CD4-positive, alpha-beta T cell treated with Interleukin-17A for 4 hours (primary cell): ENCODE results near the gene KLK12.

Experiments used
- DNase-seq: peaks from one replicate; pipeline ENCODE4 v3.0.0-alpha.2; 2020; ENCODE audit warnings: mixed read lengths

The KLK12 gene, protein sequence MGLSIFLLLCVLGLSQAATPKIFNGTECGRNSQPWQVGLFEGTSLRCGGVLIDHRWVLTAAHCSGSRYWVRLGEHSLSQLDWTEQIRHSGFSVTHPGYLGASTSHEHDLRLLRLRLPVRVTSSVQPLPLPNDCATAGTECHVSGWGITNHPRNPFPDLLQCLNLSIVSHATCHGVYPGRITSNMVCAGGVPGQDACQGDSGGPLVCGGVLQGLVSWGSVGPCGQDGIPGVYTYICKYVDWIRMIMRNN

DNA sequence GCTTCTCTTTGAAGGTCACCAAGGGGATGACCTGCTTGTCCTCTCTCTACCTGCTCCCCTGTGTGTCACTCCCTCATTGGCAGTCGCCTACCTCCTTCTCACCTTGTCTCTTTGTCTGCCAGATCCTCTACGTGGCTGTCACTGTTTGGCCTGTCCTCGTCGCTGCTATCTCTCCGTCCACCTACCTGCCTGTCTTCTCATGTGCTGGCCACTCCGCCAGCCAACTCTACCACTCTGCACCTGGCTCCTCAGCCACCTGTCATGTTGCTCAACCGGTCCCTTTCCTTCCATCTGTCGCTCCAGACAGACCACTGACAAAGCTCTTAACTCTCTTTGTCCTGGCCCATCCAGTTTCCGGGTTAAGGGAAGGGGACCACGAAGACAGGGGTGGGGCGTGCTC is at the start of gene KLK12:
TSS of gene KLK12 (minus strand) at position 299 of the 400 bp plus-strand sequence. CDS start 381 bp downstream, outside the sequence.
- DNase-seq = no peak

GRCh38 chr19:51084505-51084904 is 49.7 kb upstream of the KLK12 start:
- DNase-seq = no peak

DNA sequence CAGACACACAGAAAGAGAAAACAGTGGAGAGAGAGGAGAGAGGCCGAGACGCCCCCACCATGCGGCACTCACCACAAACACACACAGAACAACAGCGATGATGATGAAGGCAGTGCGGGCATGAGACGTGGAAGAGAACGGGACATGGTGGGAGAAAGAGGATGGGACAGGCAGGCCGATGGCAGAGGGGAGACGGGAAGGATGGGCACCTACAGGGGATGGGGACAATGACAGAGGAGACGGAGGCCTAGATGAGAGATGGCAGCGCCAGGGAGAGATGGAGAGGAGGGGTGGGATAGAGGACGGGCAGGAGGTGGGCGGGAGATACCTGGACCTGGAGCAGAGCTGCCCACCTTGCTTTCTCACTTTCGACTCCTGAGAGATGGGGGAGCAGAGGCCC is 49.0 kb upstream of the KLK12 start:
- no peak for DNase-seq

GRCh38 chr19:51083181-51083580 is 48.4 kb upstream of the KLK12 start:
- no peak for DNase-seq

DNA sequence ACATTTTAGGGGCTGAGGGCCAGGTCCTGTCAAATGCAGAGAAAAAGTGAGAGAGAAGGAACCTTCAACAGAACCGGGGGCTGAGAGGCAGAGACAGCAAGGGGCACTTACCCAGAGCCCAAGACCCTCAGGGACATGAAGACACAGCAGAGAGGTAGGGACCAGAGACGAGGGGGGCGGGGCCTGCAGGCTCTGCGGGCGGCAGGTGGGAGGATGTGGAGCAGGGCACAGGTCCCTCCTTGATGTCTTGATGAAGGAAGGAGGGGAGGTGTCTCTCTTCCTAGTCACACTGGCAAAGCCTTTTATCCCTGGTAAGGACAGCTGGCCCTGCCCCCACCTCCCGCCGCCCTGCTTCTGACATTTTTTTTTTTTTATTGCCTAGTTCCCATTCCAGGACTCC is 47.8 kb upstream of the KLK12 start, which contains the start of gene KLK14:
TSS of gene KLK14 (minus strand) at position 277 of the 400 bp plus-strand sequence. CDS start at position 4, 273 bp downstream.
- DNase-seq = no peak

GRCh38 chr19:51081476-51081875 is 46.7 kb upstream of the KLK12 start:
- no peak for DNase-seq

DNA sequence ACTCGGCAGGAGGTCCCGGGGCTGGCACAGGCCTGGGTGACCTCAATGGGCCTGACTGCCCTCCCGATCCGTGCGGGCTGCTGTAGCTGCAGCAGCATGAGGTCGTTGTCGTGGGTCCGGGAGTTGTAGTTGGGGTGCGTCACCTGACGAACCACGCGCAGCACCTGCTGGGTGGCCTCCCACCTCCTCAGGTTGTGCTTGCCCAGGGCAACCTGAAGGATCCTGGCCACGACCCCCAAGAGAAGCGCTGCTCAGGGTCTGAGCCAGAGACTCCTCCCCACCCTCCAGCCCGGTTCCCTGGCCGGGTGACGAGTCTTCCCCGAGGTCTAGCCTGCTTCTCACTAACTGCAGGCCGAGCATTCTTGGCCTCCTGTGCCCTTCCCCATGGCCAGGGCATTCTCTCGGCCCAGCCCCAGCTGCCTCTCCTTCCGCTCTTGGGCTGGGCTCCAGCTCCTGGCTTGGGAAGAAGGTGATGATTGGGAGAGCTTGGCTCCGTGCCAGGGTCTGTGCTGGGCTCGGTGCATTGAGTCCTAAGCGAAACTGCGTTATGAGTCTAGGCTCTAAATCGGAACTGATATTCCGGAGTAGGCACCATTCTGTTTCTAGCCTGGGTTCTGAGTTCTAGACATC is 44.8 kb upstream of the KLK12 start:
- no peak for DNase-seq

DNA sequence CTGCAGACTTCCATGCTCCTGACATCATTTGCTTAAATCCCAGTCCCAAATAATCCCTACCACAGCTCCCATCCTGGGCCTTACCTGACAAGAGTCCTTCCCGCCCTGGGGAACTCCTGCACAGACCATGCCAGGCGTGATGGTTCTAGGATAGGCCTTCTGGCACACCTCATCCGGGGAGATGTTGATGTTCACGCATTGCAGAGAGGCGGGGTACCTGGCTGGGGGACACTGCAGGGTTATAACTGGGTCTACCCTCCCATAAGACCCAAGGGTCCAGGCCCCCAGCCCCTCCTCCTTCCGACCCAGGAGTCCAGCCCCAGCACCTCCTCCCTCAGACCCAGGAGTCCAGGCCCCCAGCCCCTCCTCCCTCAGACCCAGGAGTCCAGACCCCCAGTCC is 43.9 kb upstream of the KLK12 start:
- DNase-seq = no peak

GRCh38 chr19:51078104-51078503 is 43.3 kb upstream of the KLK12 start:
- no peak for DNase-seq

DNA sequence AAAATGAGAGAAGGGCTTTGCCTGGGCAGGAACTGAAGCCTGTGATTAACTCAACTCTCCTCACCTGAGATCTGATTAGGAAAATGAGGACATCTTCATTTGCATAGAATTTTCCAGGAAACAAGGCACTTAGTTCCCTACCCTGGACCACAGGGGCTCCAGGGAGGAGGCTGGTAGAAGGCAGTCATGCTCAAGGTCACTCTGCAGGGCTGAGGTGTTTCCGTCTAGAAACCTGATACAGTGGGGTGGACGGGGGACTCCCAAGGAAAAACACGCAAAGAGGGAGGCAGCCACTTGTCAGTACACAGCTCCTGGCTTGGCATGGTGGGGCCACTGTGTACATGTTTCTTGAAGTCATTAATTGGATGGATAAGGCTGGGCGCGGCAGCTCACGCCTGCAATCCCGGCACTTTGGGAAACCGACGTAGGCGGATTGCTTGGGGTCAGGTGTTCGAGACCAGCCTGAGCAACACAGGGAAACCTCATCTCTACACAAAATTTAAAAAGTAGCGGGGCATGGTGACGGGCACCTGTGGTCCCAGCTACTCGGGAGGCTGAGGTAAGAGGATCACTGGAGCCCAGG is 41.9 kb upstream of the KLK12 start:
- no peak for DNase-seq

DNA sequence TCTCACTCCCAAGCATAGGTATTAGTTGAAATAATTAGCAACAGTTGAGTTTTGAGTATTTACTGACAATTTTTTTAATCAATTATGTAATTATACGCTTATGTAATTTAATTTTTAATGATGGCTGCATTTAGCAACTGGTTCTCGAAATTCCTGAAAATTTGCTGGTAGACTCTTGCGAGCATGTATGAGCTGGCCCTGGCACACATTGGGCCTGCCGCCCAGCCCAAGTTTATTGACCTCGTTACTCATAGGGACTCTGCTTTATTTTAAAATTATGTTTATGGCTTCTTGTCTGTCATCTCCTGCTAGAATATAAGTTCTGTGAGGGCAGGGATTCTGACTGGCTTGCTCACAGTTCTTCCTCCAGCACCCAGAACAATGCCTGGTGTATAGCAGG is 41.2 kb upstream of the KLK12 start:
- no peak for DNase-seq

- DNase-seq = no peak
Measured at GRCh38 chr19:51071095-51071405, 36.2 kb upstream of the KLK12 start.

GRCh38 chr19:51070334-51071094 is 35.7 kb upstream of the KLK12 start:
- no peak for DNase-seq

- no peak for DNase-seq
Measured at GRCh38 chr19:51066393-51067186, 31.8 kb upstream of the KLK12 start.

GRCh38 chr19:51065221-51065960 is 30.6 kb upstream of the KLK12 start:
- no peak for DNase-seq

- no peak for DNase-seq
Measured at GRCh38 chr19:51064534-51065220, 29.9 kb upstream of the KLK12 start, which contains the start of gene KLK13. TSS of gene KLK13 (minus strand) at chr19:51065092. CDS start at chr19:51065067, 25 bp downstream.

DNA sequence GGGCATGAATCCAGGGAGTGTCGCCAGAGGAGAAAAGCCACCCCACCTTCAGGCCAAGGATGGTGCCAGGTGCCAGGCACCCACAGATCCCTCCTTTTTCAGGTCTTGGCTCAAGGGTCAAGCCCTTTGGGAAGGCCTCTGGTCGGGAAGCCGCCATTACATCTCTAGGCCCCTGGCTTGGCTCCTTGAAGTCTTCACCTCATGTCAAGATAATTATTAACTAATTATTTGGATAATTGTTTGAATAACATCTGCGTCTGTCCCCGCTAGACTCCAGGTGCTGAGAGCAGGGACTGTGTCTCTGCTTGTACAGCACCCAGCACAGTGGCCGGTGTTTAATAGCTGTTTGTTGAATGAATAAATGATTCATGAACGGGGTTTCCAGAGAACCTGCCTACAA is 28.9 kb upstream of the KLK12 start:
- no peak for DNase-seq

- DNase-seq = no peak
Measured at GRCh38 chr19:51060973-51061372, 26.2 kb upstream of the KLK12 start.

- DNase-seq = no peak
Measured at GRCh38 chr19:51060336-51060735, 25.5 kb upstream of the KLK12 start.

GRCh38 chr19:51059715-51060114 is 24.9 kb upstream of the KLK12 start:
- no peak for DNase-seq

GRCh38 chr19:51055866-51056265 is 21.1 kb upstream of the KLK12 start:
- DNase-seq = no peak

- no peak for DNase-seq
Measured at GRCh38 chr19:51047031-51047335, 12.2 kb upstream of the KLK12 start.
